Sigmoid colon (tissue), 7 donors: ENCODE data around the gene ANKLE2. TPM values are rescaled to one million over a fixed set of nuclear protein-coding genes. Genes with fewer than 3 reads are reported as not detected.
A peak's percentile ranks its signal among the peaks of the same experiment; 100 is the strongest.
"Not testable (repeated sequence)": the region's sequence is repeated elsewhere in the genome, so short reads cannot be mapped to it uniquely, and the experiment has no call there.

Source experiments
- DNase-seq: peaks from one replicate; pipeline ENCODE4 v3.0.0-alpha.2; 2019
- H3K27ac ChIP-seq, 4 donors: fragments of 200-600 bp; sonication (generic); one replicate each; pipeline ENCODE4 v1.5.1; 2016 to 2019; ENCODE audit warnings: mild to moderate bottlenecking in 1 of 4
- H3K27me3 ChIP-seq, 3 donors: fragments of 200-600 bp; sonication (generic); one replicate each; pipeline ENCODE4 v1.5.1; 2019; ENCODE audit warnings: mild to moderate bottlenecking in 1 of 3
- H3K36me3 ChIP-seq, 4 donors: fragments of 200-600 bp; sonication (generic); one replicate each; pipeline ENCODE4 v1.5.1; 2016 to 2019
- H3K4me1 ChIP-seq, 4 donors: fragments of 200-600 bp; sonication (generic); one replicate each; pipeline ENCODE4 v1.5.1; 2017 to 2019
- H3K4me3 ChIP-seq, 4 donors: fragments of 200-600 bp; sonication (generic); one replicate each; pipeline ENCODE4 v1.5.1; 2017 to 2019; ENCODE audit warnings: mild to moderate bottlenecking in 2 of 4, moderate library complexity in 1 of 4
- H3K9me3 ChIP-seq, 4 donors: fragments of 200-600 bp in 3 of 4; sonication (generic) in 3 of 4; one replicate each; pipeline versions ENCODE4 v1.5.1 to v1.6.1; 2013 to 2019
- CTCF ChIP-seq, 4 experiments: fragments of 450-650 bp in 3 of 4; fragments of 200-600 bp in 1 of 4; IDR thresholded peaks; one replicate each; pipeline ENCODE4 v1.5.1; 2016 to 2019; ENCODE audit warnings: antibody characterized with exemption in 4 of 4, mild to moderate bottlenecking in 3 of 4, moderate library complexity in 2 of 4
- EP300 ChIP-seq, 4 donors: sonication (generic); formaldehyde crosslinking; IDR thresholded peaks; one replicate each; pipeline ENCODE4 v1.6.1; 2017; ENCODE audit warnings: antibody characterized with exemption in 4 of 4
- POLR2A ChIP-seq, 2 donors: fragments of 450-650 bp; IDR thresholded peaks; one replicate each; pipeline ENCODE4 v1.6.1; 2016; ENCODE audit warnings: antibody characterized with exemption in 2 of 2, mild to moderate bottlenecking in 2 of 2, moderate library complexity in 2 of 2
- POLR2AphosphoS5 ChIP-seq, 4 donors: sonication (generic); formaldehyde crosslinking; IDR thresholded peaks; one replicate each; pipeline ENCODE4 v1.6.1; 2017; ENCODE audit warnings: antibody characterized with exemption in 4 of 4
- WGBS, 2 donors: extraction: QIAGEN DNeasy Blood & Tissue Kit; methylation state at CpG; one replicate each; pipeline ENCODE4 v1.1.7; 2013; 5-methylcytosine and 5-hydroxymethylcytosine counted together
- intact Hi-C: fragments of 100-400 bp; cut with DNase I; formaldehyde crosslinking; loops from one replicate; pipeline ENCODE4 v1.15.1; 2023
- polyA plus RNA-seq, 3 donors: library from polyadenylated mRNA; stranded (reverse); fragments of 200-250 nt; gene quantifications; one replicate each; pipeline ENCODE4 v1.2.3, GENCODE V29; 2013
- total RNA-seq, 4 donors: library from RNA; depleted of rRNA; stranded (reverse); fragments of >200 nt; gene quantifications; one replicate each; pipeline ENCODE4 v1.1.0, GENCODE V29; 2016
- donor health status: healthy with polysubstance abuse.
- donor health status: Bipolar disorder and iron deficiency.
- donor health status: healthy.

Gene ANKLE2
- total and polyA plus RNA-seq, 7 donors, result 7.2 to 58.4 (median 35.9) TPM

DNA sequence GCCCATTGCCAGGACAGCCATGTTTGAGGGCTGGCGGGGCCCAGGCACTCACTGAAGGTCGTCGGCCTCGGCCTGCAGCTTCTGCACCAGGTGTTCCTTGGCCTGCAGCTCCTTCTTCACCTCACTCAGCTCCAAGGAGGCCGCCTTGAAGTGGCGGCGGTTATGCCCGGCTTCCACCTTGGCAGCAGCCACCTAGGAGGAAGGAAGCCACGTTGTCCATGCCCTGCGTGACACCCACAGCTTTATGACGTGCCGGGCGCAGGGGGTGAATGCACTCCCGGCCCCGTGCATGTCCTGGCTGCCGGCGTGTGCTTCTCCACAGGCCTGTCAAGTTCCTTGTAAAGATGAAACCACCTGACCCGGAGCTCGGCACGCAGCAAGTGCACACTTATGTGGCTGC is 16.0 kb upstream of the ANKLE2 start:
- DNase-seq, result no peak
- TF ChIP-seq POLR2A (IDR thresholded peaks at IDR 0.05), result no peak
- TF ChIP-seq POLR2AphosphoS5 (IDR thresholded peaks at IDR 0.05), result no peak
- no peak for TF ChIP-seq EP300 (IDR thresholded peaks at IDR 0.05)
- no peak for TF ChIP-seq CTCF (IDR thresholded peaks at IDR 0.05)
- Histone ChIP-seq H3K27me3 (no peaks in the 10 kb centered on the region), H3K36me3 (peaks cover 35 to 100% (median 73%) of the 10 kb centered on the region in 4 donors), H3K4me1 (peaks cover 0 to 20% (median 11%) of the 10 kb centered on the region in 4 donors), H3K4me3 (no peak overlapping the region), H3K27ac (peak overlapping the region; percentile 12 to 58 (median 47)), H3K9me3 (no peaks in the 10 kb centered on the region)
- 94 to 95% methylated on average over 20 of the region's 20 CpGs for WGBS, 2 donors
- intact Hi-C loops, result no loop called here

DNA sequence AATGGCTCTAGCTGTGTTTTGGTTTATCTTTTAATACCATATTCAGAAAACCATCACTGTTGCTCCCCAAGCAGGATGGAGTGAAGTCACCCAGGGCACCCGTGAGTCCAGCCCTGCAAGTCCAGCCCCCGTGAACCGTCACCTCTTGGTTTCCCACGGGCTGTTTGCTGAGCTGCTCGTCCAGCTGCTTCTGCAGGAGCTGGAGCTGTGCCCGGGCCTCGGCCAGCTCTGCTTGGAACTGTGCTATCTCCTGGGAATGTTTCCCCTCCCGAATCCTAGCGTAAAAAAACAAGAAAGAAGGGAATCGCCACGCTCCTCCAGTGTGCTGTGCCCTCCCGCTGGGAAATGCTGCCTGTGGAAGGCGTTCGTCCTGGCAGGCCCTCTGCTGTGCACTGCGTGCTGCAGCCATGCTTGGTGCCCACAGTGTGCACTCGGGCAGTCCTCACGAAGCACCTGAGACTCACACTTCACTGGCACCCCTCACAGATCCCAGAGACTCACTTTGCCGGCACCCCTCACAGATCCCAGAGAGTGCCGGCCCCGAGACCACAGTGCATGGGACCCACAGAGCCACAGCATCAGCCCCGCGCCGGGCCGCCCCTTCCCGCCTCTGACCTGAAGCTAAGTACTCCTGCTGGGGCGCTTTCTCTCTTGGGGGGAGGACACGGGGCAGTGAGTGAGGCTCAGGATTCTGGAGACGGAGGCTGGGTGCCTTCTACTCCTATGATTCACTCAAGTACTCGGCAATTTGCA is 15.4 kb upstream of the ANKLE2 start:
- peak overlapping the region; percentile 12 to 58 (median 47) for H3K27ac ChIP-seq
- TF ChIP-seq EP300 (IDR thresholded peaks at IDR 0.05) (no peak), POLR2A (IDR thresholded peaks at IDR 0.05) (no peak), CTCF (IDR thresholded peaks at IDR 0.05) (no peak), POLR2AphosphoS5 (IDR thresholded peaks at IDR 0.05) (no peak)

DNA sequence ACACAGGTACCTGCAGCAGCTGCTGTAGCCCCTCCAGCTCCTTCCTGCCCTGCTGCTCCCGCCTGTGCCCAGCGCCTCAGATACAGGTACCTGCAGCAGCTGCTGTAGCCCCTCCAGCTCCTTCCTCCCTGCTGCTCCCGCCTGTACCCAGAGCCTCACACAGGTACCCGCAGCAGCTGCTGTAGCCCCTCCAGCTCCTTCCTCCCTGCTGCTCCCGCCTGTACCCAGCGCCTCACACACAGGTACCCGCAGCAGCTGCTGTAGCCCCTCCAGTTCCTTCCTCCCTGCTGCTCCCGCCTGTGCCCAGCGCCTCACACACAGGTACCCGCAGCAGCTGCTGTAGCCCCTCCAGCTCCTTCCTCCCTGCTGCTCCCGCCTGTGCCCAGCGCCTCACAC is 14.6 kb upstream of the ANKLE2 start:
- H3K27me3 ChIP-seq, H3K9me3 ChIP-seq, DNase-seq, H3K4me3 ChIP-seq, intact Hi-C loops: not testable (repeated sequence)
- H3K36me3 ChIP-seq, result peaks cover 29 to 100% (median 68%) of the 10 kb centered on the region in 4 donors
- WGBS, 2 donors, result 79 to 88% methylated on average over 11 to 12 of the region's 12 CpGs
- H3K27ac ChIP-seq, result peak overlapping the region in 3 of 4 donors; percentile 47 to 58 (median 47)
- H3K4me1 ChIP-seq, result peaks cover 0 to 20% (median 11%) of the 10 kb centered on the region in 4 donors

More for the DNA sequence above, 15.4 kb upstream of the ANKLE2 start:
- Histone ChIP-seq H3K27me3 (no peaks in the 10 kb centered on the region), H3K9me3 (no peaks in the 10 kb centered on the region), H3K4me3 (no peak overlapping the region), H3K36me3 (peaks cover 30 to 100% (median 68%) of the 10 kb centered on the region in 4 donors), H3K4me1 (peaks cover 0 to 20% (median 11%) of the 10 kb centered on the region in 4 donors)
- intact Hi-C loops, result no loop called here
- peak; percentile 82 for DNase-seq
- WGBS, 2 donors, result 89 to 91% methylated on average over 29 of the region's 29 CpGs

DNA sequence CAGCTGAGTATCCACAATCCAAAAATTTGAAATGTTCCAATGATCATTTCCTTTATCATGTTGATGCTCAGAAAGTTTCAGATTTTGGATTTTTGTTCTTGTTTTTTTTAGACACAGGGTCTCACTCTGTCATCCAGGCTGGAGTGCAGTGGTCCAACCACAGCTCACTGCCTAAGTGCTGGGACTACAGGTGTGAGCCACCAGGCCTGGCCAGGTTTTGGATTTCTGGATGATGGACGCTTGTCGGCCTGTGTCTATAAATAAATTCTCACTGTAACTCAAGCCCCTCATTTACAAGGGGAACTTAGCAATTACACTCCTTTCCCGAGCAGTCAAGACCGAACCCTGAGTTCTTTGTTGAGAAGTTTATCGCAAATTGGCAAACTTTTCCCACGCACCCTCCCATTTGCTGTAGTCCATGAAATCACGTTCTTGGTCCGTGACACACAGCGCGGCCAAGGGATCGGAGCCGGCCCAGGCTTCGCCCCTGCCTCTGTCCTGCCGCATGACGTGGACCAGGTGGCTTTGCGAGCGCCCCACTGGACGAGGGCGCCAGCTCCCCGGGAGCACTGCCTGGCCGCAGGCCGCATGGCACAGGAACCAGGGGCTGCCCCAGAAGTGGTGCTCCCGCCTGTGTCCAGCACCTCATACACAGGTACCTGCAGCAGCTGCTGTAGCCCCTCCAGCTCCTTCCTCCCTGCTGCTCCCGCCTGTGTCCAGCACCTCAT is 14.0 kb upstream of the ANKLE2 start:
- 94 to 96% methylated on average over 23 to 24 of the region's 24 CpGs for WGBS, 2 donors
- Histone ChIP-seq H3K4me1 (peaks cover 0 to 20% (median 11%) of the 10 kb centered on the region in 4 donors), H3K27me3 (no peaks in the 10 kb centered on the region), H3K9me3 (no peaks in the 10 kb centered on the region), H3K36me3 (peaks cover 29 to 100% (median 64%) of the 10 kb centered on the region in 4 donors), H3K27ac (peak overlapping the region in 1 of 4 donors; percentile 4), H3K4me3 (no peak overlapping the region)
- DNase-seq, result no peak
- no peak for TF ChIP-seq POLR2AphosphoS5 (IDR thresholded peaks at IDR 0.05)
- no peak for TF ChIP-seq POLR2A (IDR thresholded peaks at IDR 0.05)
- no peak for TF ChIP-seq CTCF (IDR thresholded peaks at IDR 0.05)
- no peak for TF ChIP-seq EP300 (IDR thresholded peaks at IDR 0.05)
- intact Hi-C loops, result no loop called here

DNA sequence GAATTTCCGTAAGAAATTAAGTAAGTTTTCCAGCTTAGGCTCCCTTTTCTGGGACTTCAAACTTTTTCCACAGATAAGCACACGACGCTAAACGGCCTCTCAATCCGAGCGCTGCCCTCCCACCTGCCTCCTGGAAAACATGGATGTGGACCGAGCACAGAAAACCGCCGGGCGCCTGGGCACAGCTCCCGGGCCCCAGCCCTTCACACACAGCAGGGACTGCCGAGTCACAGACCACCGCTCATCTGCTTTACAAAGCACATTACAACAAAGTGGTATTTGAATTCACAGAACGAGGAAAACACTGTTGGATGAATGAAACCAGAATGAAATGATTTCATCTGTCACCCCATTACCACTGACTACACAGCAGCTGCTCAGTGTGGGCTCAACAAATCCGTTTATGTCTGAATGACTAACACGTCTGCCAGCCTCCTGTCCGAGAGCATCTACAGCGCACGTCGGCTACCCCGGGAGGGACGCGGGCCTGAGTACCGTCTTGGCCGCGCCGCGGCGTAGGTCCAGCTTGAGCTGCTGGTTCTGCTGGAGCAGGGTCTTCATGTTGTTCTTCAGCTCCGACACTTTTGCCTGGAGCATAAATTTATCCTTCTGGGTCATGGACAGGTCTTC is 13.1 kb upstream of the ANKLE2 start:
- no peaks in the 10 kb centered on the region for H3K9me3 ChIP-seq
- no peak for DNase-seq
- TF ChIP-seq POLR2AphosphoS5 (IDR thresholded peaks at IDR 0.05) (no peak), EP300 (IDR thresholded peaks at IDR 0.05) (no peak), CTCF (IDR thresholded peaks at IDR 0.05) (no peak), POLR2A (IDR thresholded peaks at IDR 0.05) (no peak)
- H3K27me3 ChIP-seq, result no peaks in the 10 kb centered on the region
- H3K36me3 ChIP-seq, result peaks cover 29 to 100% (median 55%) of the 10 kb centered on the region in 4 donors
- intact Hi-C loops, result no loop called here
- peaks cover 0 to 20% (median 11%) of the 10 kb centered on the region in 4 donors for H3K4me1 ChIP-seq
- whole genome bisulfite sequencing, 2 donors, result 91 to 92% methylated on average over 30 of the region's 30 CpGs
- no peak overlapping the region for H3K4me3 ChIP-seq
- H3K27ac ChIP-seq, result peak overlapping the region in 1 of 4 donors; percentile 18
